ENCODE results near the gene SH2D5.
"Not testable (repeated sequence)": the region's sequence is repeated elsewhere in the genome, so short reads cannot be mapped to it uniquely, and the experiment has no call there.

SH2D5 gene

GRCh38 chr1:20695515-20695914, 37.0 kb downstream of the SH2D5 start:
- DNase-seq (ENCODE audit: low spot score), result no peak

- no peak for DNase-seq (ENCODE audit: low spot score)
Measured at GRCh38 chr1:20693623-20694022, 38.9 kb downstream of the SH2D5 start.

- DNase-seq (ENCODE audit: low spot score), result no peak
Measured at GRCh38 chr1:20691872-20692271, 40.6 kb downstream of the SH2D5 start.

GRCh38 chr1:20689645-20690056, 42.9 kb downstream of the SH2D5 start:
- DNase-seq (ENCODE audit: low spot score), result no peak

- no peak for DNase-seq (ENCODE audit: low spot score)
Measured at GRCh38 chr1:20686883-20687725, 45.4 kb downstream of the SH2D5 start.

GRCh38 chr1:20685741-20686140, 46.8 kb downstream of the SH2D5 start:
- DNase-seq (ENCODE audit: low spot score), result no peak

GRCh38 chr1:20685099-20685662, 47.3 kb downstream of the SH2D5 start:
- DNase-seq (ENCODE audit: low spot score), result no peak

- no peak for DNase-seq (ENCODE audit: low spot score)
Measured at GRCh38 chr1:20684651-20685050, 47.9 kb downstream of the SH2D5 start.

- DNase-seq (ENCODE audit: low spot score), result no peak
Measured at GRCh38 chr1:20684050-20684620, 48.4 kb downstream of the SH2D5 start.

- no peak for DNase-seq (ENCODE audit: low spot score)
Measured at GRCh38 chr1:20683614-20684013, 48.9 kb downstream of the SH2D5 start.

- no peak for DNase-seq (ENCODE audit: low spot score)
Measured at GRCh38 chr1:20682571-20683236, 49.8 kb downstream of the SH2D5 start.

GRCh38 chr1:20681999-20682398, 50.5 kb downstream of the SH2D5 start:
- no peak for DNase-seq (ENCODE audit: low spot score)

GRCh38 chr1:20680269-20680668, 52.2 kb downstream of the SH2D5 start:
- DNase-seq (ENCODE audit: low spot score), result no peak

GRCh38 chr1:20678599-20678998, 53.9 kb downstream of the SH2D5 start:
- DNase-seq (ENCODE audit: low spot score), result no peak

GRCh38 chr1:20673626-20674025, 58.9 kb downstream of the SH2D5 start:
- DNase-seq (ENCODE audit: low spot score), result not testable (repeated sequence)

GRCh38 chr1:20672265-20672632, 60.3 kb downstream of the SH2D5 start:
- DNase-seq (ENCODE audit: low spot score), result no peak

GRCh38 chr1:20670936-20671335, 61.6 kb downstream of the SH2D5 start:
- no peak for DNase-seq (ENCODE audit: low spot score)

All from LoVo (cell line).